Caco-2 (cell line): ENCODE data around the gene PDIA4. TPM values are rescaled to one million over a fixed set of nuclear protein-coding genes. Genes with fewer than 3 reads are reported as not detected.
A peak's percentile ranks its signal among the peaks of the same experiment; 100 is the strongest.

Experiments
- BruUV-seq: library from RNA; stranded (reverse); fragments of 400-500 nt; replicated peaks from 2 replicates; lab custom pipeline; 2021; lab: Mats Ljungman, UMichigan
- CTCF ChIA-PET: fragments of 300-600 bp; sonication (Branson Sonifier 250); formaldehyde crosslinking; loops from one replicate; lab custom pipeline; 2022; ENCODE audit warnings: antibody characterized with exemption; lab: Charles Lee
- POLR2A ChIA-PET: fragments of 300-600 bp; sonication (Branson Sonifier 250); formaldehyde crosslinking; loops from one replicate; lab custom pipeline; 2022; ENCODE audit warnings: antibody characterized with exemption; lab: Charles Lee
- DNase-seq, 2 experiments: peaks; one replicate each; pipeline versions ENCODE4 v3.0.0 to v3.0.0-alpha.2; 2020 to 2022
- H3K27me3 ChIP-seq: replicated peaks from 2 replicates; pipeline ENCODE4 v1.6.0; 2011; ENCODE audit warnings: low read length; ENCODE audit not compliant: control insufficient read depth, insufficient read depth
- H3K36me3 ChIP-seq: 2 replicates; pipeline ENCODE4 v1.5.1; 2011; ENCODE audit warnings: low read length; ENCODE audit not compliant: control insufficient read depth, insufficient read depth
- H3K4me1 ChIP-seq: fragments of 250-450 bp; sonication (Bioruptor Pico); 2 replicates; pipeline ENCODE4 v1.5.1; 2020; ENCODE audit warnings: mild to moderate bottlenecking
- H3K4me3 ChIP-seq: 2 replicates; pipeline ENCODE4 v1.5.1; 2011; ENCODE audit warnings: low read depth, mild to moderate bottlenecking, control low read depth, low read length
- H3K9me3 ChIP-seq: fragments of 250-450 bp; sonication (Bioruptor Pico); 2 replicates; pipeline ENCODE4 v1.5.1; 2020; ENCODE audit warnings: mild to moderate bottlenecking, moderate library complexity
- H3K27ac Mint-ChIP-seq: one replicate; pipeline ENCODE4 v1.8.0; 2022; ENCODE audit warnings: mixed read lengths; ENCODE audit not compliant: unreplicated experiment
- H3K27me3 Mint-ChIP-seq: one replicate; pipeline ENCODE4 v1.8.0; 2022; ENCODE audit warnings: mixed read lengths; ENCODE audit not compliant: insufficient read depth, unreplicated experiment
- H3K36me3 Mint-ChIP-seq: one replicate; pipeline ENCODE4 v1.8.0; 2022; ENCODE audit warnings: mild to moderate bottlenecking, mixed read lengths; ENCODE audit not compliant: insufficient read depth, unreplicated experiment
- H3K4me1 Mint-ChIP-seq: one replicate; pipeline ENCODE4 v1.8.0; 2022; ENCODE audit warnings: low read depth, mixed read lengths; ENCODE audit not compliant: unreplicated experiment
- H3K4me3 Mint-ChIP-seq: one replicate; pipeline ENCODE4 v1.8.0; 2022; ENCODE audit warnings: mild to moderate bottlenecking, moderate library complexity, mixed read lengths; ENCODE audit not compliant: unreplicated experiment
- H3K9me3 Mint-ChIP-seq: one replicate; pipeline ENCODE4 v1.8.0; 2022; ENCODE audit warnings: mixed read lengths; ENCODE audit not compliant: unreplicated experiment
- CTCF ChIP-seq, 2 experiments: fragments of 200-600 bp in 1 of 2; IDR thresholded peaks; 1 replicate in 1 of 2; 2 replicates in 1 of 2; pipeline versions ENCODE4 v1.5.1 to v1.8.0; 2011 to 2022; ENCODE audit warnings: antibody characterized with exemption in 1 of 2, control low read depth in 1 of 2, inconsistent platforms in 1 of 2, low read depth in 1 of 2, low read length in 1 of 2, mild to moderate bottlenecking in 1 of 2, moderate library complexity in 1 of 2; ENCODE audit not compliant: insufficient read depth in 1 of 2, severe bottlenecking in 1 of 2, unreplicated experiment in 1 of 2
- intact Hi-C: fragments of 100-400 bp; cut with micrococcal nuclease; formaldehyde crosslinking; loops from one replicate; pipeline ENCODE4 v1.10.0; 2022; ENCODE audit not compliant: unreplicated experiment
- total RNA-seq: library from RNA; stranded (reverse); gene quantifications from 2 replicates; pipeline ENCODE4 v1.2.3, GENCODE V29; 2022

PDIA4 gene
- total RNA-seq, 1 experiment from 2014 or later = 197 TPM

- Mint-ChIP-seq H3K9me3 (no peaks in the 10 kb centered on the region), H3K27me3 (no peaks in the 10 kb centered on the region), H3K27ac (no peak overlapping the region), H3K4me3 (no peak overlapping the region), H3K36me3 (peaks cover 74% of the 10 kb centered on the region), H3K4me1 (no peaks in the 10 kb centered on the region)
- Histone ChIP-seq H3K36me3 (peaks cover 11% of the 10 kb centered on the region), H3K4me1 (no peaks in the 10 kb centered on the region), H3K27me3 (no peaks in the 10 kb centered on the region), H3K9me3 (no peaks in the 10 kb centered on the region), H3K4me3 (no peak overlapping the region)
- POLR2A ChIA-PET = no interaction called here
- no TSS peak for BruUV-seq
- intact Hi-C loops = no loop called here
- no peak for TF ChIP-seq CTCF (IDR thresholded peaks at IDR 0.05; ENCODE audit: insufficient read depth in 1 of 2, low read depth in 1 of 2, low read length in 1 of 2, severe bottlenecking in 1 of 2, unreplicated experiment in 1 of 2)
- CTCF ChIA-PET = interaction anchor here (0.6 to 1.4 kb wide), 4 partner anchors 20 to 68 kb away, joined by 3 to 4 read pairs (median 4); no protein-coding TSS in a partner anchor
- DNase-seq = no peak
Measured at GRCh38 chr7:149007146-149007545, 21.2 kb downstream of the PDIA4 start.

- TF ChIP-seq CTCF (IDR thresholded peaks at IDR 0.05; ENCODE audit: insufficient read depth in 1 of 2, low read depth in 1 of 2, low read length in 1 of 2, severe bottlenecking in 1 of 2, unreplicated experiment in 1 of 2) = no peak
- Histone ChIP-seq H3K36me3 (peaks cover 11% of the 10 kb centered on the region), H3K27me3 (no peaks in the 10 kb centered on the region), H3K9me3 (no peaks in the 10 kb centered on the region), H3K4me1 (no peaks in the 10 kb centered on the region), H3K4me3 (no peak overlapping the region)
- Mint-ChIP-seq H3K27me3 (no peaks in the 10 kb centered on the region), H3K27ac (no peak overlapping the region), H3K9me3 (no peaks in the 10 kb centered on the region), H3K36me3 (peaks cover 81% of the 10 kb centered on the region), H3K4me3 (no peak overlapping the region), H3K4me1 (no peaks in the 10 kb centered on the region)
- intact Hi-C loops = no loop called here
- BruUV-seq = no TSS peak
- ChIA-PET CTCF (interaction anchor here (1.0 to 2.5 kb wide), 2 partner anchors 23 to 59 kb away, joined by 3 to 31 read pairs; no protein-coding TSS in a partner anchor), POLR2A (no interaction called here)
- DNase-seq = no peak
Measured at GRCh38 chr7:149006345-149006725, 22.0 kb downstream of the PDIA4 start.

- Mint-ChIP-seq H3K4me3 (no peak overlapping the region), H3K27me3 (no peaks in the 10 kb centered on the region), H3K4me1 (no peaks in the 10 kb centered on the region), H3K9me3 (no peaks in the 10 kb centered on the region), H3K27ac (no peak overlapping the region), H3K36me3 (peaks cover 86% of the 10 kb centered on the region)
- intact Hi-C loops = loop anchor here (1.0 kb wide), 2 partner anchors 60 to 85 kb away; partner anchors contain the start of gene ZNF786
- Histone ChIP-seq H3K36me3 (peaks cover 10% of the 10 kb centered on the region), H3K9me3 (no peaks in the 10 kb centered on the region), H3K4me1 (no peaks in the 10 kb centered on the region), H3K27me3 (no peaks in the 10 kb centered on the region), H3K4me3 (no peak overlapping the region)
- CTCF ChIA-PET = interaction anchor here (0.8 to 2.5 kb wide), 5 partner anchors 17 to 190 kb away, joined by 3 to 31 read pairs (median 3); partner anchors contain the start of gene ZNF282
- POLR2A ChIA-PET = interaction anchor here (0.5 to 0.8 kb wide), 3 partner anchors 60 to 307 kb away, joined by 3 read pairs; no protein-coding TSS in a partner anchor
- BruUV-seq = no TSS peak
- peak; percentile 72 to 90 for TF ChIP-seq CTCF (IDR thresholded peaks at IDR 0.05; ENCODE audit: insufficient read depth in 1 of 2, low read depth in 1 of 2, low read length in 1 of 2, severe bottlenecking in 1 of 2, unreplicated experiment in 1 of 2)
- DNase-seq = peak; percentile 75 to 76
Measured at GRCh38 chr7:149005427-149006344, 22.6 kb downstream of the PDIA4 start.
